NCI-H2081 (cell line): ENCODE results near the gene GUCY2D.

ENCODE experiments used
- DNase-seq, 2 experiments: peaks; one replicate each; lab custom pipeline; 2025; lab: John Stamatoyannopoulos, UW

The GUCY2D gene

DNA sequence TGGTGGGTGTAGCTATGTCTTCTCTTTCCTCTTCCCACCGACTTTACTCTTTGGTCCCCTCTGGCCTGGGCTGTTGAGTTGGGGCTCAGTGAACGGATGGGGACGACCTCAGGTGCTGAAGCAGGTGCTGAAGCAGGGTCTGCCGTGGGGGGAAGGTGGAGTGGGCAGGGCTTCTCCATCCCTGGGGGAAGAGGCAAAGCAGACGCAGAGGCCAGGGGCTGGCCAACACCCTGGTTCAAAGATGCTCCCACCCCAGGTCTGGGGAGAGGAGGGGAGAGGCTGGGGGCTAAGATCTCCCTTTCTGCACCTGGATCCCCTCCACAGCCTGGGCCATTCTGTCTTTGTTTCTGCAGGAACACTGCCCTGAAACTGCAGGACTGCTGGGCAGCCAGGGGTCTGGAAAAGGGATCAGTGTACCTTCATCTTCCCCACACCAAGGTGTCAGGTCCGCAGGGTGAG lies 62.2 kb downstream of the GUCY2D start:
- DNase-seq, result no peak

DNA sequence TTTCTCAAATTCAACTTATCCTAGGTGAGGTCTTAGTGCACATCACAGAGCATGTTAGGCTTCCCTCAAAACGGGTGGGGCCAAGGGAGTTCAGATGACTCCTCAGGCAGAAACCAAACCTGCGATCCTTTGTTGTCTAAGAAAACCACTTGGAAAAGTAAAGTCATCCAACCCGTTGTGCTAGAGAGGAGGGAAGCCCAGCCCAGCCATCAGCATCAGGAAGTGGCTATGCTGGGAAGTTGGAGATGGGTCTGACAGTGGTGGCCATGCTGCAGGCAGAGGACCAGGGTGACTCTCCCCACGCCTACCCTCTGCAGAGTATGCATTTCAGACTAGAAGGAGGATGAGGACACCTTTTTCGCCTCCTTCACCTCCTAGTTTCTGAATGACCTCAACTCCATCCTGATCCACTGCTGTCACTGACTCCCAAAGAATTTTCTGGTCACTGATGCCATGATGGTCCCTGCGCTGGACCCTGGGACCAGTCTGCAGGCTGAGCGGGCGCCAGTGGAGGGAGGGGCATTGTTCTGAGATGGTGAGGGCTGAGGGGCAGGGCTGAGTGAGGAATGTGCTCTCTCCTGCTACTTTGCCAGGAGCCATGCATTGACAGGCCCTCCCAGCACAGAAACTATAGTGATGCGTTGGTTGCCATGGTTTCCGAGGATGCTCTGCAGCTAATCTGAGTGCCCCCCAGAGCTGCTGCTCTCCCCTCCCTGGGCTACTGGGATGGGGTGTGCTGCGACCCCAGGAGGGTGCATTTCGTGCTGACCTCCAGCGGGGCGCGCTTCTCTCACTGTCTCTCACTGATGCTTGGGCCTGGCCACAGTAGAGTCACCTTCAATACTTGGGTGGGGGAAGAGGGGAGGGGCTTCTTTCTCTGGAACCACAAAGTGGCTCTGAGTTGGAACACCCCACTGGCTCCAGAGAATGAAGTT lies 64.7 kb downstream of the GUCY2D start:
- DNase-seq, result no peak

DNA sequence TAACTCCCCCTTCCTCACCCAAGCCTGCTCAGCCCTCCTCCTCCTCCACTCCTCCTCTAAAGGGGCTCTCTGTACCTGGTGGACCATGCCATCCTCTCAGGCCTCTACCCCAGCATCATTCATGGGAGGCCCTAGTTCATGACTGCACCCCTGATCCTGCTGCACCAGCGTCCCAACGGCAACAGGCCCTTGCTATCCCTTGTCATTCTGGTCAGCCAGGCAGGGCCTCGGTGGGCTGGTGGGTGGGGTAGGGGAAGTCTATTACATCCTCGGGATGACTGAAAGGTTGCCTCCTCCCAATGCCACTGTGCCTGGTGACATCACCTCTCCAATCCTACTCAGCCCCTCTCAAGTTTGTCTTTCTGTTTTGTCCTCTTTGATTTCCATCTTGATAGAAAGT lies 65.4 kb downstream of the GUCY2D start:
- no peak for DNase-seq

DNA sequence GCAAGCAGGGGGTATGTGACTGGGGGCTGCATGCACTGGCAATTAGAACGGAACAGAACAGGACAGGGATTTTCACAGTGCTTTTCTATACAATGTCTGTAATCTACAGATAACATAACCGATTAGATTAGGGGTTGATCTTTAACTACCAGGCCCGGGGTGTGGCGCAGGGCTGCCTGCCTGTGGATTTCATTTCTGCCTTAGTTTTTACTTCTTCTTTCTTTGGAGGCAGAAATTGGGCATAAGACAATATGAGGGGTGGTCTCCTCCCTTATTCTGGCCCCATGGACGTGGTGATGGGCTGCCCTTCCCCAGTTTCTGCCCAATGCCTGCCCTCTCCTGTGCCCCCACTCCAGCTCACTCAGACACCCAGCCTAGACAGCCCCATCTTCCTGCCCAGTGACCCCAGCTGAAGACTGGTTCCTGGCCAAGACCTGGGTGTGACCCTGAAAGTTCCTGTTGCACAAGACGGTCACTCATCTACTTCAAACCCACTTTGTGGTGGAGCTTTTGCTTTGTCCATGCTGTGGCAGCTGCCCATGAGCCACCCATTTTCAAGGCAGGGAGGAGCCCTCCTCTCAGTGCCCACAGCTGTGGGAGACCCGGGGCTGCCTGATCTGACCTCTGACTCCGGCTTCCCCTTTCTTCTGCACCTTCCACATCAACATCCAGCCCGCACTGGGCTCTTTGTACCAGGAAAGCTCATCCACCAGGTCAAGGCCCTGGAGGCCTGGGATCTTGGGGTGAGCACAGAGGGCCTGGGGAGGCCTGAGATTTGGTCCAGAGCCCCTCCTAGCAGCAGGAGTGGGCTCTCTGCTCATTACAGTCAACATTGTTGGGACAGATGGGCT lies 66.5 kb downstream of the GUCY2D start:
- DNase-seq, result no peak

DNA sequence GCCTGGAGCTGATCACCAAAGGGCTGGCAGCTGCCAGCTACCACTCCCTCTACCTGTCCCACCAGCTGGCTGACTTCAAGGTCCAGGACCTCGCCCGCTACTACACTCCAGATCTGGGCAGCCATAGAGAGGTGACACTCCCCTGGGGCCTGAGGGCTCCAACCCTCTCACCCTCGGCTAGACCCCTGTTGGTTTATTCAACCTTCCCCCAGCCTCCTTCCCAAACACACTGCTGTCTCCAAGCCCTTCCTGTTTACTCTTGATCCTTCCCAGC lies 67.1 kb downstream of the GUCY2D start:
- DNase-seq, result no peak
